ENCODE data around the gene PDE11A.

DNA sequence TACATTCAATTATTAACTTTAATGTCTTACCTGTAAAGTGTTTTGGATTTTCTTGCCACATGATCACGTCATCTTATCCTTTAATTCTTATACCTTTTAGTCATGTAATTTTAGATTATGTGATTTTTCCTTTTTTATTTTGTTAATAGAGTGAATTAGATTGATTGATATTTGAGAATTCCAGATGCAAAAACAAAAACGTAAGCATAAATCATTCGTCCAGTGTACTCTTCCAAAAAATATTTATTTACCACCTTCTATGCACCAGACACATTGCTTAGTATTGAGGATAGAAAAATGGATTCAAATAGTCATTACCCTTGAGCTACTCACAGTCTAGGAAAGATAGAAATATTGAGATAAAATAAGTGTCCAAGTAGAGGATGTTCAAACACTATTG lies 249.6 kb downstream of the PDE11A start:
- TF ChIP-seq ELF4 (IDR thresholded peaks at IDR 0.05), result no peak
- TF ChIP-seq CTBP1 (IDR thresholded peaks at IDR 0.05; ENCODE audit: borderline replicate concordance), result no peak
- TF ChIP-seq FOXM1 (IDR thresholded peaks at IDR 0.05; ENCODE audit: borderline replicate concordance), result no peak
- no peak for TF ChIP-seq SP1 (IDR thresholded peaks at IDR 0.05)
- TF ChIP-seq ARNT (IDR thresholded peaks at IDR 0.05), result no peak
- no peak for TF ChIP-seq SUZ12 (IDR thresholded peaks at IDR 0.05)
- TF ChIP-seq NFRKB (IDR thresholded peaks at IDR 0.05), result no peak
- no peak for TF ChIP-seq TARDBP (IDR thresholded peaks at IDR 0.05)
- no peak for TF ChIP-seq FOXA1 (IDR thresholded peaks at IDR 0.05)
